Right lobe of liver (tissue), 6 donors: Measurements from ENCODE around the gene CCDC80. TPM values are rescaled to one million over a fixed set of nuclear protein-coding genes. Genes with fewer than 3 reads are reported as not detected.

Source experiments
- ATAC-seq, 4 donors: fragments of 200-7000 bp; cut with Tn5 transposase; one replicate each; pipeline ENCODE4 v1.9.1; 2020; ENCODE audit warnings: mild to moderate bottlenecking in 4 of 4, moderate library complexity in 4 of 4
- DNase-seq, 3 donors: peaks; one replicate each; pipeline ENCODE4 v3.0.0-alpha.2; 2020
- H3K27ac ChIP-seq, 3 donors: fragments of 200-600 bp; one replicate each; pipeline ENCODE4 v1.8.0; 2022
- H3K27me3 ChIP-seq, 2 donors: fragments of 200-600 bp; one replicate each; pipeline ENCODE4 v1.8.0; 2022
- H3K36me3 ChIP-seq, 4 donors: fragments of 200-600 bp; sonication (generic) in 1 of 4; one replicate each; pipeline versions ENCODE4 v1.5.1 to v1.8.0; 2017 to 2022; ENCODE audit warnings: control low read depth in 1 of 4
- H3K4me1 ChIP-seq, 4 donors: fragments of 200-600 bp; sonication (generic) in 1 of 4; one replicate each; pipeline versions ENCODE4 v1.5.1 to v1.8.0; 2017 to 2022; ENCODE audit warnings: control low read depth in 1 of 4
- H3K4me3 ChIP-seq, 3 donors: fragments of 200-600 bp; one replicate each; pipeline ENCODE4 v1.8.0; 2022
- H3K9me3 ChIP-seq, 4 donors: fragments of 200-600 bp; sonication (generic) in 1 of 4; one replicate each; pipeline versions ENCODE4 v1.5.1 to v1.8.0; 2017 to 2022; ENCODE audit warnings: control low read depth in 1 of 4
- POLR2A ChIP-seq: fragments of 450-650 bp; IDR thresholded peaks from one replicate; pipeline ENCODE4 v1.6.1; 2017; ENCODE audit warnings: antibody characterized with exemption, mild to moderate bottlenecking
- WGBS: methylation state at CpG from one replicate; pipeline ENCODE4 v1.1.6; 2018; ENCODE audit warnings: low coverage, low lambda C conversion rate; ENCODE audit not compliant: insufficient coverage; ENCODE audit errors: missing lambda C conversion rate; 5-methylcytosine and 5-hydroxymethylcytosine counted together
- intact Hi-C, 2 donors: fragments of 100-400 bp; cut with DNase I; formaldehyde crosslinking; loops; one replicate each; pipeline versions ENCODE4 v1.11.2 to v1.14.1; 2022
- total RNA-seq, 6 experiments: library from RNA; depleted of rRNA in 2 of 6; stranded (reverse); fragments of >200 nt in 2 of 6; fragmentation: NEBNext Ultra II Directional in 3 of 6; extraction: Animal tissue kit (Norgen Biotek cat#: 25700) in 3 of 6; gene quantifications; one replicate each; pipeline versions ENCODE4 v1.1.0 to v1.2.4, GENCODE V29; 2016 to 2023
- TF ChIP-seq, protein P1 (sequence below), 4 donors: fragments of 200-600 bp in 3 of 4; fragments of 450-650 bp in 1 of 4; IDR thresholded peaks; one replicate each; pipeline versions ENCODE4 v1.5.1 to v1.8.0; 2016 to 2022; ENCODE audit warnings: antibody characterized with exemption in 4 of 4, mild to moderate bottlenecking in 2 of 4
- donor health status: DM: no; HTN: yes; CAD: no.
- donor health status: DM: no; HTN: no; CAD: no.
- donor health status: DM: no; HTN: no; CAD: no.
- donor health status: DM: no; HTN: yes; CAD: no.
- donor health status: DM: no; HTN: yes; CAD: no.

Gene CCDC80
- total RNA-seq, 6 experiments from 2014 or later, result 0.55 to 5.8 (median 1.3) TPM

DNA sequence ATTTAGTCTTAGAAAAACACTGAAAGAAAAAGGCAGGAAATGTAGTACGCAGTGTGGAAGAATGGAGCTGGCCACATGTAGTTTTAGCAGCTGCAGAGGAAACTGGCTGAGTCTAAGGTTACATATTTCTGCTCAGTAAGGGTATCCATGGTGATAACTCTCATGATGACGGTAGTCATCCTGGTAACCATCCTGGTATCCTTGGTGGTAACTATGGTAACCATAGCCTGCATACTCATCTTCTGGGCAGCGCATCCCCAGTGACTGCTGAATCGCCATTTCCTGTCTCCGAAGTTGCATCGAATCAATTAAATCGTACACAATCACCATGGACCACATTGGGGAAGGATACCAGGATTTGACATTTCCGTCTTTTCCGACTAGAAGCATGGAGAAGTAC, 35.7 kb downstream of the CCDC80 start:
- no peaks in the 10 kb centered on the region for H3K27me3 ChIP-seq
- TF ChIP-seq, protein P1, sequence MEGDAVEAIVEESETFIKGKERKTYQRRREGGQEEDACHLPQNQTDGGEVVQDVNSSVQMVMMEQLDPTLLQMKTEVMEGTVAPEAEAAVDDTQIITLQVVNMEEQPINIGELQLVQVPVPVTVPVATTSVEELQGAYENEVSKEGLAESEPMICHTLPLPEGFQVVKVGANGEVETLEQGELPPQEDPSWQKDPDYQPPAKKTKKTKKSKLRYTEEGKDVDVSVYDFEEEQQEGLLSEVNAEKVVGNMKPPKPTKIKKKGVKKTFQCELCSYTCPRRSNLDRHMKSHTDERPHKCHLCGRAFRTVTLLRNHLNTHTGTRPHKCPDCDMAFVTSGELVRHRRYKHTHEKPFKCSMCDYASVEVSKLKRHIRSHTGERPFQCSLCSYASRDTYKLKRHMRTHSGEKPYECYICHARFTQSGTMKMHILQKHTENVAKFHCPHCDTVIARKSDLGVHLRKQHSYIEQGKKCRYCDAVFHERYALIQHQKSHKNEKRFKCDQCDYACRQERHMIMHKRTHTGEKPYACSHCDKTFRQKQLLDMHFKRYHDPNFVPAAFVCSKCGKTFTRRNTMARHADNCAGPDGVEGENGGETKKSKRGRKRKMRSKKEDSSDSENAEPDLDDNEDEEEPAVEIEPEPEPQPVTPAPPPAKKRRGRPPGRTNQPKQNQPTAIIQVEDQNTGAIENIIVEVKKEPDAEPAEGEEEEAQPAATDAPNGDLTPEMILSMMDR (IDR thresholded peaks at IDR 0.05), result no peak
- TF ChIP-seq POLR2A, result no peak
- H3K4me3 ChIP-seq, result no peak overlapping the region
- ATAC-seq (peak in 3 of 4 donors; percentile 38 to 75 (median 59)), DNase-seq (no peak)
- no peaks in the 10 kb centered on the region for H3K36me3 ChIP-seq
- intact Hi-C loops, result no loop called here
- no peaks in the 10 kb centered on the region for H3K4me1 ChIP-seq
- WGBS, result 66% methylated on average over 6 of the region's 9 CpGs
- no peak overlapping the region for H3K27ac ChIP-seq
- H3K9me3 ChIP-seq, result no peaks in the 10 kb centered on the region

DNA sequence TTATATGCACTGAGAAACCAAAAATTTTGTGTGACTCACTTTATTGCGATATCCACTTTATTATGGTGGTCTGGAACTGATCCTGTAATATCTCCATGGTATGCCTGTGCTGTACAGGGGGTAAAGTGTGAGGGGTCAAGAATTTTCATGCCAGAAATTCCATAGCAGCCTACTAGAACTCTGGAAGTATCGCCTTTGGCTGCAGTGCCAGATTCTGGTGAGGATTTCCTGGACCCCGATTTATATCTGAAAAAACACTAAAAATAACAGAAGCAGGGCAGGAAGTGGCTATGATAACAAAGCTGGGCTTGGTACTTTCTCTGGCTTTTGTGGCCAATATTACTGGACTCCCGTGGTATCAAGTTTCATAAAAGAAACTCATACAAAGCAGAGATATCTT, 36.4 kb downstream of the CCDC80 start:
- Histone ChIP-seq H3K27me3 (no peaks in the 10 kb centered on the region), H3K4me3 (no peak overlapping the region), H3K9me3 (no peaks in the 10 kb centered on the region), H3K4me1 (no peaks in the 10 kb centered on the region), H3K36me3 (no peaks in the 10 kb centered on the region), H3K27ac (no peak overlapping the region)
- intact Hi-C loops, result no loop called here
- no peak for TF ChIP-seq POLR2A
- TF ChIP-seq, protein P1 (IDR thresholded peaks at IDR 0.05), result no peak
- 29% methylated on average over 4 of the region's 4 CpGs for WGBS
- DNase-seq (no peak), ATAC-seq (peak in 2 of 4 donors; percentile 34 to 53)

DNA sequence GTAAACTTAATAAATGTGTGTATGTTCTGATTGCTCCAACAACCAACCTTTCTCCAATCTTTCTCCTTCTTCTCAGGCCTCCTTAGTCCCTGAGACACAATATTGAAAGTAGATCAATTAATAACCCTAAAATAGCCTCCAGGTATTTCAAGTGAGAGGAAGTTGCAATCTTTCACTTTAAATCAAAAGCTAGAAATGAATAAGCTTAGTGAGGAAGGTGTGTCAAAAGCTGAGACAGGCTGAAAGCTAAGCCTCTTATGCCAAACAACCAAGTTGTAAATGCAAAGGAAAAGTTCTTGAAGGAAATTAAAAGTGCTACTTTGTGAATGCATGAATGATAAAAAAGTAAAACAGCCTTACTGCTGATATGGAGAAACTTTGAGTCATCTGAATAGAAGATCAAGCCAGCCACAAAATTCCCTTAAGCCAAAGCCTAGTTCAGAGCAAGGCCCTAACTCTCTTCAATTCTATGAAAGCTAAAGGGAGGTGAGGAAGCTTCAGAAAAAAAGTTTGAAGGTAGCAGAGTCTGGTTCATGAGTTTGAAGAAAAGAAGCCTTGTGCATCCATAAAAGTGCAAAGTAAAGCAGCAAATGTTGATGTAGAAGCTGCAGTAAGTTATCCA, 38.6 kb downstream of the CCDC80 start:
- DNase-seq, result no peak
- Histone ChIP-seq H3K27ac (no peak overlapping the region), H3K4me3 (no peak overlapping the region), H3K27me3 (no peaks in the 10 kb centered on the region), H3K36me3 (no peaks in the 10 kb centered on the region), H3K9me3 (no peaks in the 10 kb centered on the region), H3K4me1 (no peaks in the 10 kb centered on the region)
- TF ChIP-seq POLR2A, result no peak
- TF ChIP-seq, protein P1 (IDR thresholded peaks at IDR 0.05), result no peak
- ATAC-seq, result no peak
- intact Hi-C loops, result no loop called here

DNA sequence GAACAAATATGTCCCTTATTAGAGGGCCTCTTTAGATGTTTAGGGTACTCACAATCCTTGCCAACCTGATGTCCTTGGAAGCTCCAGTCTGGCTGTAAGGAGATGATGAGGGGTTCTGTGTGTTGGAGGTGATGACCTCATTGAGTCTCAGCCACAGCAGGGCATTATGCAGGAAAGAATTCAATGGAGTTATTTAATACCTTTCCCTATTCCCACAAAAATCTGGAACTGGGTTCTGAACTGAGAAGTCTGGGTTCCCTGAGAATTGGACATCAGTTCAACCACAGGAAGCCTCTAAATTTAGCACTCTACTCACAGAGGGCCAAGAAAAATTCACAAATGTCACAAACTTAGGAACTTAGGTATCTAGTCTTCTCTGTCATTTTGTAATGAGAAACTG, 42.2 kb downstream of the CCDC80 start:
- H3K4me1 ChIP-seq, result no peaks in the 10 kb centered on the region
- ATAC-seq (no peak), DNase-seq (no peak)
- intact Hi-C loops, result no loop called here
- no peaks in the 10 kb centered on the region for H3K27me3 ChIP-seq
- no peaks in the 10 kb centered on the region for H3K36me3 ChIP-seq
- TF ChIP-seq, protein P1 (IDR thresholded peaks at IDR 0.05), result no peak
- no peak for TF ChIP-seq POLR2A
- H3K4me3 ChIP-seq, result no peak overlapping the region
- no peaks in the 10 kb centered on the region for H3K9me3 ChIP-seq
- no peak overlapping the region for H3K27ac ChIP-seq

DNA sequence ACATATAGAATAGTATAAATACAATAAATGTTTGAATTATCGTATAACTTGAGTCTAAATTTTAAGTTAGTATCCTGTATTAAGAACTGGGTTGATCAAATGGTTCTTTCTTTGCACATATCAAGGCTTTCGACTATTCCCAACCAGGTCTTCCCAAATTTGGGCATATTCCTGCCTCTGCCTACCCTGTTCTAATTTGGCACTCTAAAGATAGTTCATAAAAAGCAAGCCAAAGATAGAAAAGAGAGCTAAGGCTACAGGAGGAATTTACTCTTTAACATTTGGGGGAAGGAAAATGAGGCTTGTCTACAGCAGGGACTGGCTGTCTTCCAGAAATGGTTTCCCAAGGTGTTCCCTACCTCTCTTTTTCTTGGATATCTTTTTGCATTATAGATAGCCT, 43.0 kb downstream of the CCDC80 start:
- Histone ChIP-seq H3K27ac (no peak overlapping the region), H3K4me1 (no peaks in the 10 kb centered on the region), H3K4me3 (no peak overlapping the region), H3K36me3 (no peaks in the 10 kb centered on the region), H3K9me3 (no peaks in the 10 kb centered on the region), H3K27me3 (no peaks in the 10 kb centered on the region)
- 91% methylated on average over 2 of the region's 2 CpGs for WGBS
- no peak for ATAC-seq
- intact Hi-C loops, result no loop called here
- no peak for TF ChIP-seq POLR2A
- TF ChIP-seq, protein P1 (IDR thresholded peaks at IDR 0.05), result no peak
- no peak for DNase-seq
